Osteocyte (in vitro differentiated cells): ENCODE results near the gene TRAPPC1. TPM values are rescaled to one million over a fixed set of nuclear protein-coding genes. Genes with fewer than 3 reads are reported as not detected.

Experiments
- DNase-seq: peaks from one replicate; pipeline ENCODE4 v3.0.0; 2021; ENCODE audit warnings: mixed read lengths; ENCODE audit not compliant: unreplicated experiment; ENCODE audit errors: extremely low spot score
- H3K27ac Mint-ChIP-seq: one replicate; pipeline ENCODE4 v1.8.0; 2021; ENCODE audit warnings: mild to moderate bottlenecking, mixed read lengths; ENCODE audit not compliant: unreplicated experiment
- H3K27me3 Mint-ChIP-seq: one replicate; pipeline ENCODE4 v1.8.0; 2021; ENCODE audit warnings: mixed read lengths; ENCODE audit not compliant: unreplicated experiment
- H3K36me3 Mint-ChIP-seq: one replicate; pipeline ENCODE4 v1.8.0; 2021; ENCODE audit warnings: mixed read lengths; ENCODE audit not compliant: unreplicated experiment
- H3K4me1 Mint-ChIP-seq: one replicate; pipeline ENCODE4 v1.8.0; 2021; ENCODE audit warnings: mixed read lengths; ENCODE audit not compliant: unreplicated experiment
- H3K4me3 Mint-ChIP-seq: one replicate; pipeline ENCODE4 v1.8.0; 2021; ENCODE audit warnings: mild to moderate bottlenecking, moderate library complexity, mixed read lengths; ENCODE audit not compliant: unreplicated experiment
- H3K9me3 Mint-ChIP-seq: one replicate; pipeline ENCODE4 v1.8.0; 2021; ENCODE audit warnings: mixed read lengths; ENCODE audit not compliant: unreplicated experiment
- CTCF ChIP-seq: fragments of 200-600 bp; sonication (generic); IDR thresholded peaks from 2 replicates; pipeline ENCODE4 v1.5.0; 2021; ENCODE audit warnings: antibody characterized with exemption, mild to moderate bottlenecking, moderate library complexity
- total RNA-seq: library from RNA; stranded (reverse); gene quantifications from 2 replicates; pipeline ENCODE4 v1.2.1, GENCODE V29; 2021

TRAPPC1 gene
- total RNA-seq, 1 donor from 2014 or later: 122 TPM

- Mint-ChIP-seq H3K27ac (no peak overlapping the region), H3K9me3 (no peaks in the 10 kb centered on the region), H3K4me3 (no peak overlapping the region), H3K4me1 (no peaks in the 10 kb centered on the region), H3K27me3 (no peaks in the 10 kb centered on the region), H3K36me3 (peaks cover 63% of the 10 kb centered on the region)
- no peak for DNase-seq
- no peak for TF ChIP-seq CTCF
Measured at GRCh38 chr17:7909089-7909488, 22.7 kb downstream of the TRAPPC1 start.

- no peak overlapping the region for H3K27ac Mint-ChIP-seq
- DNase-seq: no peak
- H3K4me1 Mint-ChIP-seq: no peaks in the 10 kb centered on the region
- H3K9me3 Mint-ChIP-seq: no peaks in the 10 kb centered on the region
- no peaks in the 10 kb centered on the region for H3K27me3 Mint-ChIP-seq
- no peak overlapping the region for H3K4me3 Mint-ChIP-seq
- peaks cover 82% of the 10 kb centered on the region for H3K36me3 Mint-ChIP-seq
- no peak for TF ChIP-seq CTCF
Measured at GRCh38 chr17:7903154-7904103, 28.3 kb downstream of the TRAPPC1 start.

- H3K4me1 Mint-ChIP-seq: no peaks in the 10 kb centered on the region
- H3K4me3 Mint-ChIP-seq: no peak overlapping the region
- H3K27me3 Mint-ChIP-seq: no peaks in the 10 kb centered on the region
- no peaks in the 10 kb centered on the region for H3K9me3 Mint-ChIP-seq
- DNase-seq: no peak
- H3K27ac Mint-ChIP-seq: peak overlapping the region; percentile 6
- H3K36me3 Mint-ChIP-seq: peaks cover 71% of the 10 kb centered on the region
- peak; percentile 41 for TF ChIP-seq CTCF
Measured at GRCh38 chr17:7897773-7898172, 34.0 kb downstream of the TRAPPC1 start.

GRCh38 chr17:7897090-7897489, 34.7 kb downstream of the TRAPPC1 start:
- no peak overlapping the region for H3K4me3 Mint-ChIP-seq
- H3K27ac Mint-ChIP-seq: no peak overlapping the region
- peaks cover 68% of the 10 kb centered on the region for H3K36me3 Mint-ChIP-seq

More at GRCh38 chr17:7897090-7897489, 34.7 kb downstream of the TRAPPC1 start:
- no peak for DNase-seq
- no peak for TF ChIP-seq CTCF
- Mint-ChIP-seq H3K27me3 (no peaks in the 10 kb centered on the region), H3K9me3 (no peaks in the 10 kb centered on the region), H3K4me1 (no peaks in the 10 kb centered on the region)
